HG03095 (cell line): Measurements from ENCODE around the gene COQ10A.

ENCODE experiments used
- ATAC-seq: cut with Tn5 transposase; IDR thresholded peaks from one replicate; pipeline ENCODE4 v1.9.1; 2021; ENCODE audit warnings: moderate library complexity; ENCODE audit not compliant: unreplicated experiment

Gene COQ10A

GRCh38 chr12:56311003-56311402 is 44.3 kb downstream of the COQ10A start:
- ATAC-seq: no peak

DNA sequence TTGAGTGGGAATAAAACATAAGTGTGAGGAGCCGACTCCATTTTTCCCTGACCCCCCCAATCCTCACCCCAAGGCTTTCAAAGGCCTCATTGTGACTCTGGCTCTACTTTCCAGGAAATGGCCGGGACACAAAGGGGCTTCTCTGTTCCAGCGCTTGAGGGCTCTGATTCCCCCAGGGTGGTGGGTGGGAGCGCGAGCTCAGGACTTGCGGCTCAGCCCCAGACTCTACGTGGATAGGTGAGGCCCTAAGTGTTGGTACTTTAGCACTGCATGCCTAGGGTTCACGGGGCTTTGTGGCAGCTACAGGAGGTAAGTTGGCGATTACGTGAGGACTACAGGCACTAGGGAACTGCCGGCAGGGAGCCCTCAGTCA is 48.5 kb downstream of the COQ10A start:
- no peak for ATAC-seq

- peak; percentile 88 for ATAC-seq
Observed at GRCh38 chr12:56315622-56316473, 49.1 kb downstream of the COQ10A start, which contains the start of gene CNPY2. CNPY2 (minus strand) TSS chr12:56315988; CDS start chr12:56315217, 771 bp downstream.

GRCh38 chr12:56317675-56318074 is 50.9 kb downstream of the COQ10A start:
- no peak for ATAC-seq
